Measurements from ENCODE around the gene MYO15A.

DNA sequence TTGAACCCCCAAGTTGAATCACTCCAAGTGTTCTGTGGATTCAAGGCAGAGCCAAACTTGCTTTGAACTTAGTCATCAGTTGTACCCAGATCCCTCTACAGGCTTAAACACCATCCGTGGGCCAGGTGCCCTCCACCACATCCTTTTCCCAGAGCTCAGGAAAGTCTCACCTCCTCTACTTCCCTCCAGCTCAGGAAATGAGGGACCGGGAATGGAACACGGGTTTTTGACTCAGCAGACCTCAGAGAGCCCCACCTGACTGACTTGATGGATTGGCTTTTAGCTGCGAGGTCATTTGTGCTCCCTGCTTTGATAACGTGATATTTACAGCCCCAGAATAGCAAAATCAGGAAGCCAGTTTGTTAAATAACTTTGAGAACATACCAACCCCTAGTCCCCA is 49.3 kb upstream of the MYO15A start:
- TF ChIP-seq, protein P1, sequence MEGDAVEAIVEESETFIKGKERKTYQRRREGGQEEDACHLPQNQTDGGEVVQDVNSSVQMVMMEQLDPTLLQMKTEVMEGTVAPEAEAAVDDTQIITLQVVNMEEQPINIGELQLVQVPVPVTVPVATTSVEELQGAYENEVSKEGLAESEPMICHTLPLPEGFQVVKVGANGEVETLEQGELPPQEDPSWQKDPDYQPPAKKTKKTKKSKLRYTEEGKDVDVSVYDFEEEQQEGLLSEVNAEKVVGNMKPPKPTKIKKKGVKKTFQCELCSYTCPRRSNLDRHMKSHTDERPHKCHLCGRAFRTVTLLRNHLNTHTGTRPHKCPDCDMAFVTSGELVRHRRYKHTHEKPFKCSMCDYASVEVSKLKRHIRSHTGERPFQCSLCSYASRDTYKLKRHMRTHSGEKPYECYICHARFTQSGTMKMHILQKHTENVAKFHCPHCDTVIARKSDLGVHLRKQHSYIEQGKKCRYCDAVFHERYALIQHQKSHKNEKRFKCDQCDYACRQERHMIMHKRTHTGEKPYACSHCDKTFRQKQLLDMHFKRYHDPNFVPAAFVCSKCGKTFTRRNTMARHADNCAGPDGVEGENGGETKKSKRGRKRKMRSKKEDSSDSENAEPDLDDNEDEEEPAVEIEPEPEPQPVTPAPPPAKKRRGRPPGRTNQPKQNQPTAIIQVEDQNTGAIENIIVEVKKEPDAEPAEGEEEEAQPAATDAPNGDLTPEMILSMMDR (IDR thresholded peaks at IDR 0.05): no peak
- TF ChIP-seq POLR2A (IDR thresholded peaks at IDR 0.05): no peak

Data from adrenal gland (tissue), 5 donors.